Measurements from ENCODE around the gene CALN1.

GRCh38 chr7:72316148-72316547 lies 96.0 kb downstream of the CALN1 start:
- TF ChIP-seq EZH2 (IDR thresholded peaks at IDR 0.05; ENCODE audit: borderline replicate concordance) (no peak), EZH2phosphoT487 (IDR thresholded peaks at IDR 0.05; ENCODE audit: low read depth, severe bottlenecking, unreplicated experiment) (no peak), CTCF (IDR thresholded peaks at IDR 0.05; ENCODE audit: poor library complexity) (no peak)
